GM12875 (cell line): Measurements from ENCODE around the gene KLF11.

Experiments used
- H3K4me3 ChIP-seq: one replicate; pipeline ENCODE4 v1.5.1; 2011; ENCODE audit warnings: low read depth, low read length, control low read depth
- CTCF ChIP-seq: IDR thresholded peaks from 2 replicates; pipeline ENCODE4 v1.5.1; 2011; ENCODE audit warnings: low read depth, mild to moderate bottlenecking, control low read depth, inconsistent platforms, low read length, moderate library complexity, borderline replicate concordance; ENCODE audit not compliant: insufficient read depth

Gene KLF11

GRCh38 chr2:10057231-10058107 is 14.1 kb downstream of the KLF11 start:
- no peak overlapping the region for H3K4me3 ChIP-seq
- no peak for TF ChIP-seq CTCF

GRCh38 chr2:10058251-10059015 is 15.1 kb downstream of the KLF11 start:
- H3K4me3 ChIP-seq: no peak overlapping the region
- no peak for TF ChIP-seq CTCF

- no peak overlapping the region for H3K4me3 ChIP-seq
- TF ChIP-seq CTCF: no peak
Measured at GRCh38 chr2:10059016-10059351, 15.6 kb downstream of the KLF11 start.

GRCh38 chr2:10059552-10060335 is 16.4 kb downstream of the KLF11 start:
- H3K4me3 ChIP-seq: no peak overlapping the region
- no peak for TF ChIP-seq CTCF

- H3K4me3 ChIP-seq: no peak overlapping the region
- TF ChIP-seq CTCF: no peak
Measured at GRCh38 chr2:10061221-10061925, 18.0 kb downstream of the KLF11 start.

- no peak for TF ChIP-seq CTCF
- no peak overlapping the region for H3K4me3 ChIP-seq
Measured at GRCh38 chr2:10062931-10063365, 19.6 kb downstream of the KLF11 start.
